Measurements from ENCODE around the gene COL1A1.

The COL1A1 gene

GRCh38 chr17:50185631-50186471 is 15.6 kb downstream of the COL1A1 start:
- no peak for DNase-seq

DNA sequence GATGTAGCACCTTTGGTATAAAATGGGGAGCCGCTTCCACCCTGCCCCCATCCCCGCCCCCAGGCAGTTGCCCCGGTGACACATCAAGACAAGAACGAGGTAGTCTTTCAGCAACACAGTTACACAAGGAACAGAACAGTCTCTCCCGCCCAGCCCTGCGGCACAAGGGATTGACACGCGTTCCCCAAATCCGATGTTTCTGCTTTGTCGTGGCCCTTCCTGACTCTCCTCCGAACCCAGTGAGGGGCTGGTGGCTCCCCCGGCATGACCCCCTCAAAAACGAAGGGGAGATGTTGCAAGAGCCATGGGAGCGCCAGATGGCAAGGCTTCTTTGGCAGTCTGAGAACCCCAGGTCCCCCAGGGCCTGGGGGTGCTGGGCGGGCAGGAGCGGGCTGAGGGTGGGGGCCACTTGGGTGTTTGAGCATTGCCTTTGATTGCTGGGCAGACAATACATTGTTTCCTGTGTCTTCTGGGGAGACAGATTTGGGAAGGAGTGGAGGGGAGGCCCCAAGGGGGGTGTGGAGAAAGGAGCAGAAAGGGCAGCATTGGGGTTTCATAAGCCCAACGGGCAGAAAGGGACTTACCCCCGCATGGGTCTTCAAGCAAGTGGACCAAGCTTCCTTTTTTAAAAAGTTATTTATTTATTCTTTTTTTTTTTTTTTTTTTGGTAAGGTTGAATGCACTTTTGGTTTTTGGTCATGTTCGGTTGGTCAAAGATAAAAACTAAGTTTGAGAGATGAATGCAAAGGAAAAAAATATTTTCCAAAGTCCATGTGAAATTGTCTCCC is 16.6 kb downstream of the COL1A1 start:
- DNase-seq = no peak

GRCh38 chr17:50184064-50184463 is 17.4 kb downstream of the COL1A1 start:
- DNase-seq = no peak

DNA sequence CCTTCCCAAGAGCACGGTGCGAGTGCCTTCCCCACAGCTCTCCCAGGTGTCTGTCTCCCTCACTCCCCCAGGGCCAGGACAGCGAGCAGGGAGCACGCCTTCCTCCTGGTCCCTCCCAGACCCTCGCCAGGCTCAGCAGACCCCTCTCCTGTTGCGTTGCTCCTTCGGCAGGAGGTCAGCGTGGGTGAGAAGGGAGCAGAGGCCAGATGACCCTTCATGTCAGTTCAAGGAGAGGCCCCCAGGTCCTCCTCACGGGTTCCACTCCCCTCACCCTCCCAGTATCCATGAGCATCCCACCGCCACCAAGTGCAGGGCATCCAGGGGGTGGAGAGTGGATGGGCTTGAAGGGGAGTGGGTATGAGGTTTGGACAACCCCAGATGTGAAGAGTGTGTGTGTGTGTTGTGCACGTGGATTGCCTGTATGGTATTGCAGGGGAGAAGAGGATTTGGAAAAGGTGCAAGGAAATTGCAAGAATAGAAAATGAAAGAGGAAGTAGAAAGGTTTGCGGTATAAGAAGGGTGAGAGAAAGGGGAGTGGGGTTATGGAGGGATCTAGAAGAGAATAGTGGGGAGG is 17.9 kb downstream of the COL1A1 start:
- no peak for DNase-seq

GRCh38 chr17:50182783-50183420 is 18.5 kb downstream of the COL1A1 start:
- no peak for DNase-seq

DNA sequence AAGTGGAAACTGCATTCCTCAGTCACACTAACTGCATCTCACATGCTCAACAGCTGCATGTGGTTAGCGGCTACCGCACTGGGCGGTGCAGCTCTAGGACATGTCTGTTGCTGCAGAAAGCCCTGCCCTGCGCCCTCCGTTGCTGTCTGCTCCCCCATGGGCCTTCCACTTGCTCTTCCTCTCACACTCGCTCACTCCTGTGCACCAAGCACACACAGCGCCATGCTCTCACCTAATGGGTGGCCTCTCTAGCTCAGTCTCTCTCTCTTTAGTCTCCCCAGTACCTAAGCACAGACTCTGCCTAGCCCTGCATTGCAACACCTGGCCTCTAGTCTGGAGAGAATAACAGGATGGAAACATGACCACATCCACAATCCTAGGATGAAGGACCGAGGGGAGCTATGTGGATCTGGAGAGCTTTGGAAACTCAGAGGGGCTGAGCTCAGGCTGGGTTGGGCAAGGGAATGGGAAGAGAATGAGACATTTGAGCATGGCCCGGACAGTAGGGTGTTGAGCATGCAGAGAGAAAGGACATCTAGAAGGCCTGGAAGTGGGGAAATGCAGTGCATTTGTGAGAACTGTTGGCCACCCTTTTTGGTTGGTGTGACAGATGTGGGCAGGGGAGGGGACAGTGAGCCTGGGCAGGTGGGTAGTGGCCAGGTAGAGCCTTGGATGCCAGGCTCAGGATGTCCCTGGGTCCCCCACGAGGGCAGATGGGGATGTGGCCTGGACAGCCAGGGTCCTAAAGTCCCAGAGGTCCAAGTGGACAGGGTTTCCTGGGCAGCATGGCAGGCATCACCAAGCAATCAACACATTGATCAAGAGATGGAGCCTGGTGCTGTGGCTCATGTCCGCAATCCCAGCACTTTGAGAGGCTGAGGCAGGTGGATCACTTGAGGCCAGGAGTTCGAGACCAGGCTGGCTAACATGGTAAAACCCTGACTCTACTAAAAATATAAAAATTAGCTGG is 19.6 kb downstream of the COL1A1 start:
- no peak for DNase-seq

GRCh38 chr17:50181144-50181543 is 20.3 kb downstream of the COL1A1 start:
- DNase-seq = no peak

- DNase-seq = no peak
Measured at GRCh38 chr17:50180620-50181019, 20.8 kb downstream of the COL1A1 start.

DNA sequence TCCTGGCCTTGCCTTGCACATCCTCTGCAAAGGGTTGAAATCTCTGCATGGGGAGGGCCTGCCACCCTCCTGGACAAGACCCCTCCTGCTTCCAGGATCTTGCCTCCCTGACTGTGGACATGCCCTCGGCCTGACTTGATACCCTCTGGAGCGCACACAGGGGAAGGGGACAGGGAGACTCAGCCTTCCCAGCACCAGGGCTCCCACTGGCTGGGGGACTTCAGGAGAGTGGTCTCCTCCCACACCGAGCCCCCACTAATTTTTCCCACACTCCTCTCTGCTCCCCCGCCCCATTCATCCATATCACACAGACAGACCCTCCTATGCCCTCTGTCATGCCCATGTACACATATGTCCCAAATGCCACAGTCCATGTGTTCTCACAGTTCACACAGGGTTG is 21.3 kb downstream of the COL1A1 start:
- no peak for DNase-seq

GRCh38 chr17:50177983-50178834 is 23.2 kb downstream of the COL1A1 start:
- DNase-seq = no peak

DNA sequence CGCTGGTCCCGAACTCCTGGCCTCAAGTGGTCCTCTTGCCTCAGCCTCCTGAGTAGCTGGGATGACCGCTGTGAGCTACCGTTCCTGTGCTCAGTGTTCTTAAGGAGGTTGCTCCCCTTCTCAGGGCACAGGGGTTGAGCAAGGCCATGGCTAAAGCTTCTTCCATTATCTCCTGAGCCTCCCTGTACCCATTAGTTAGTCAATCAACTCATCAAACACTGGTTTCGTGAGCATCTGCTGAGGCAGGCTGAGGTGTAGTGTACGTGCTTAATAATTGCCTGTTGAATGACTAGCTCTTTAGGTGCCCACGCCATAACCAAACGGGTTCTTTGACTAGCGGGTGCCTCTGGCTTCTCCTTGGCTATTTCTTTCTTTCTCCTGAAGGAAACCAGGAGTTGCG is 24.0 kb downstream of the COL1A1 start:
- DNase-seq = no peak

- no peak for DNase-seq
Measured at GRCh38 chr17:50176559-50177357, 24.7 kb downstream of the COL1A1 start.

- no peak for DNase-seq
Measured at GRCh38 chr17:50175035-50175807, 26.2 kb downstream of the COL1A1 start.

DNA sequence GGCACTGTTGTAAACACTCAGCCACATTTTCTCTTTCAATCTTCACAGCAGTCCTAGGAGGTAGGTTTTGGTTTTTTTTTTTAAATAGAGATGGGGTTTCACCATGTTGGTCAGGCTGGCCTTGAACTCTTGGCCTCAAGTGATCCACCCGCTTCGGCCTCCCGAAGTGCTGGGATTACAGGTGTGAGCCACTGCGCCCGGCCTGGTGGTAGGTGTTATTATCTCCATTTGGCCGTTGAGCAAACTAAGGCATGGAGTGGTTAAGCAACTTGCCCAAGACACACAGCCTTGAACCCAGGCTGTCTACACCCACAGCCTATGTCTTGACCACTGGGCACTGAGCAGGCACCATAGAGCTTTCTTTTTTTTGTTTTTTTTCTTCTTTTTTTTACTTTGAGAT is 27.0 kb downstream of the COL1A1 start:
- no peak for DNase-seq

DNA sequence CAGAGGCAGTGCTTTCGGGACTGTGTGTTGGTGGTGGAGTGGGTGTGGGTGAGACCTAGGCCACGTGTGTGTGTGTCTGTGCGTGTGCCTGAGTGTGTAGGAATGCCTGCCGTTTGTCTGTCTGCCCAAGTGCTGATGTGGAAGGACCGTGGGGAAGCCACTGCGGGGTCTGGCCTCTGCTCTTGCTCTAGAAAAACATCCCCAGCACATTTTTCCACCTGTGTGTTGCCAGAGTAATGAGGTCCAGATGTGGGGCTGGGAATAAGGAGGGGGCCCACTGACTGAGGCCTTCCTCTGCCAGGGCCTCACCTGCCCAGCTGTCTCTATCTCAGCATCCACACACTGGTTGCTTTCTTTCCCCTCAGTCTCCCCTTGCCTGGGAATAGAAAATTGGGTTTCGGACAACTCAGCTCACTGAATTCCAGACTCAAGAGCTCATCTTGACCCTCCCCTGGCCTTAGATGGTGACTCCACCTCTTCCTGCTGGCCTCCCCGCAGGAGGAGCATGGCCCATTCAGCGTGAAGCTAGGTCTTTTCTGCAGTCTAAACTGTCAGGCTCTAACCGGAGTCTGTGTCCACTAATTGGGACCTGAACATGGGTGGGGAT is 28.0 kb downstream of the COL1A1 start:
- no peak for DNase-seq

- no peak for DNase-seq
Measured at GRCh38 chr17:50172936-50173334, 28.5 kb downstream of the COL1A1 start.

- DNase-seq = no peak
Measured at GRCh38 chr17:50172130-50172529, 29.3 kb downstream of the COL1A1 start.

GRCh38 chr17:50171371-50172071 is 29.9 kb downstream of the COL1A1 start:
- DNase-seq = no peak

Data from NCI-H2081 (cell line).